Astrocyte of the cerebellum (primary cell): Measurements from ENCODE around the gene CEMIP.

Source experiments
- DNase-seq: peaks from one replicate; pipeline ENCODE4 v3.0.0-alpha.2; 2011; ENCODE audit warnings: low read depth
- H3K4me3 ChIP-seq: 2 replicates; pipeline ENCODE4 v1.5.1; 2011; ENCODE audit warnings: mild to moderate bottlenecking, low read depth, low read length, moderate library complexity
- CTCF ChIP-seq: IDR thresholded peaks from 2 replicates; pipeline ENCODE4 v1.5.1; 2012; ENCODE audit warnings: low read length, low read depth, moderate library complexity, mild to moderate bottlenecking; ENCODE audit errors: missing control alignments
- in situ Hi-C: cut with HindIII; loops from 2 replicates; pipeline ENCODE4 v1.10.0; 2017; ENCODE audit warnings: low sequenced_read_pairs

Gene CEMIP

GRCh38 chr15:80940331-80940730, 161.2 kb downstream of the CEMIP start:
- in situ Hi-C loops = no loop called here
- no peak for DNase-seq
- TF ChIP-seq CTCF = no peak
- H3K4me3 ChIP-seq = no peak overlapping the region

- in situ Hi-C loops = no loop called here
- no peak for DNase-seq
- TF ChIP-seq CTCF = no peak
- H3K4me3 ChIP-seq = no peak overlapping the region
Measured at GRCh38 chr15:80940851-80941250, 161.7 kb downstream of the CEMIP start.

- H3K4me3 ChIP-seq = no peak overlapping the region
- in situ Hi-C loops = no loop called here
- TF ChIP-seq CTCF = no peak
- no peak for DNase-seq
Measured at GRCh38 chr15:80942266-80942665, 163.1 kb downstream of the CEMIP start.

- H3K4me3 ChIP-seq = no peak overlapping the region
- no peak for TF ChIP-seq CTCF
- DNase-seq = no peak
- in situ Hi-C loops = no loop called here
Measured at GRCh38 chr15:80942746-80943565, 163.8 kb downstream of the CEMIP start.

- DNase-seq = no peak
- no peak for TF ChIP-seq CTCF
- no peak overlapping the region for H3K4me3 ChIP-seq
- in situ Hi-C loops = no loop called here
Measured at GRCh38 chr15:80944818-80945217, 165.6 kb downstream of the CEMIP start.

- no peak for TF ChIP-seq CTCF
- DNase-seq = no peak
- in situ Hi-C loops = no loop called here
- no peak overlapping the region for H3K4me3 ChIP-seq
Measured at GRCh38 chr15:80945605-80946004, 166.4 kb downstream of the CEMIP start.
